Heart right ventricle (tissue), 16 donors: ENCODE measurements around the gene ACTR1B. TPM values are rescaled to one million over a fixed set of nuclear protein-coding genes. Genes with fewer than 3 reads are reported as not detected.
"Not testable (repeated sequence)": the region's sequence is repeated elsewhere in the genome, so short reads cannot be mapped to it uniquely, and the experiment has no call there.

Experiments used
- ATAC-seq, 8 donors: fragments of 200-7000 bp; cut with Tn5 transposase; one replicate each; pipeline ENCODE4 v1.9.1; 2020; ENCODE audit warnings: mild to moderate bottlenecking in 8 of 8, moderate library complexity in 8 of 8, moderate number of reproducible peaks in 1 of 8
- DNase-seq, 2 donors: peaks; one replicate each; pipeline ENCODE4 v3.0.0-alpha.2; 2020
- H3K27ac ChIP-seq, 10 donors: fragments of 200-600 bp; sonication (generic) in 2 of 10; one replicate each; pipeline versions ENCODE4 v1.5.0 to v1.8.0; 2020 to 2022; ENCODE audit warnings: mild to moderate bottlenecking in 3 of 10
- H3K27me3 ChIP-seq, 7 donors: fragments of 200-600 bp; one replicate each; pipeline ENCODE4 v1.8.0; 2021 to 2022; ENCODE audit warnings: mild to moderate bottlenecking in 2 of 7
- H3K36me3 ChIP-seq, 9 donors: fragments of 200-600 bp; sonication (generic) in 1 of 9; one replicate each; pipeline versions ENCODE4 v1.5.0 to v1.8.0; 2020 to 2022; ENCODE audit warnings: mild to moderate bottlenecking in 2 of 9
- H3K4me1 ChIP-seq, 9 donors: fragments of 200-600 bp; sonication (generic) in 1 of 9; one replicate each; pipeline versions ENCODE4 v1.5.0 to v1.8.0; 2020 to 2022; ENCODE audit warnings: mild to moderate bottlenecking in 4 of 9
- H3K4me3 ChIP-seq, 10 donors: fragments of 200-600 bp; sonication (generic) in 2 of 10; one replicate each; pipeline versions ENCODE4 v1.5.0 to v1.8.0; 2020 to 2022; ENCODE audit warnings: mild to moderate bottlenecking in 7 of 10, moderate library complexity in 2 of 10
- H3K9me3 ChIP-seq, 11 donors: fragments of 200-600 bp in 10 of 11; sonication (generic) in 2 of 11; one replicate each; pipeline versions ENCODE4 v1.5.0 to v1.8.0; 2013 to 2022; ENCODE audit warnings: mild to moderate bottlenecking in 2 of 11, control low read depth in 1 of 11, moderate library complexity in 1 of 11
- CTCF ChIP-seq, 9 donors: fragments of 200-600 bp; sonication (generic) in 2 of 9; IDR thresholded peaks; one replicate each; pipeline versions ENCODE4 v1.5.0 to v1.8.0; 2021 to 2022; ENCODE audit warnings: antibody characterized with exemption in 9 of 9, mild to moderate bottlenecking in 5 of 9, moderate library complexity in 1 of 9
- WGBS, 2 donors: extraction: QIAGEN DNeasy Blood & Tissue Kit; methylation state at CpG; one replicate each; pipeline ENCODE4 v1.1.7; 2013; ENCODE audit warnings: inconsistent platforms in 1 of 2; 5-methylcytosine and 5-hydroxymethylcytosine counted together
- intact Hi-C, 10 donors: fragments of 100-400 bp; cut with DNase I; formaldehyde crosslinking; loops; one replicate each; pipeline versions ENCODE4 v1.11.1 to v1.14.2; 2022
- polyA plus RNA-seq, 2 donors: library from polyadenylated mRNA; stranded (reverse); fragments of 200-250 nt; gene quantifications; one replicate each; pipeline ENCODE4 v1.2.3, GENCODE V29; 2013
- total RNA-seq, 10 donors: library from RNA; stranded (reverse); fragmentation: NEBNext Ultra II Directional in 3 of 10; extraction: Animal tissue kit (Norgen Biotek cat#: 25700) in 3 of 10; gene quantifications; one replicate each; pipeline versions ENCODE4 v1.2.1 to v1.2.4, GENCODE V29; 2021 to 2023
- donor health status: Arrhythmogenic right ventricular cardiomyopathy.
- donor health status: ischemic (EF 13 %, LVEDD 7.1; RV severe dilation, severe dysfunction).
- donor health status: healthy with polysubstance abuse.
- donor health status: DM: no; HTN: yes; CAD: no.
- donor health status: DM: no; HTN: no; CAD: no.
- donor health status: ischemic (EF 25% LVEDD 6.9; RV normal size, moderate dysfunction).
- donor health status: ischemic (EF 25% LVEDD 5.7; RV mildly dilated, moderate dysfunction).
- donor health status: healthy.
- donor health status: DM: yes; HTN: yes; CAD: no.
- donor health status: Ischemic cardiomyopathy.
- donor health status: ischemic (EF 35%, LVEDD 5.7; RV mildly dilated, moderate dysfunction).
- donor health status: nonischemic (EF 11% LVEDD 7.7; RV severe dilation, severe dysfunction).
- donor health status: DM: yes; HTN: yes; CAD: no.
- donor health status: PGD.
- donor health status: ischemic (EF 29% LVEDD 5.4; RV normal size, mild dysfunction).
- donor health status: nonischemic (EF 23%, LVEDD 6.1; RV moderate dilation, normal function).

ACTR1B gene
- total and polyA plus RNA-seq, 12 donors = 43.4 to 87.5 (median 71.4) TPM

- TF ChIP-seq CTCF (IDR thresholded peaks at IDR 0.05) = no peak
- WGBS, 2 donors = 90 to 93% methylated on average over 11 of the region's 11 CpGs
- DNase-seq (no peak), ATAC-seq (no peak)
- Histone ChIP-seq H3K27me3 (no peaks in the 10 kb centered on the region), H3K9me3 (peaks cover 0 to 3% (median 0%) of the 10 kb centered on the region in 11 donors), H3K36me3 (no peaks in the 10 kb centered on the region), H3K4me3 (no peak overlapping the region), H3K4me1 (no peaks in the 10 kb centered on the region), H3K27ac (no peak overlapping the region)
- intact Hi-C loops = no loop called here
Measured at GRCh38 chr2:97688062-97688827, 24.4 kb upstream of the ACTR1B start.

- H3K27me3 ChIP-seq, DNase-seq, H3K4me1 ChIP-seq, intact Hi-C loops, H3K9me3 ChIP-seq, ATAC-seq, H3K4me3 ChIP-seq, H3K36me3 ChIP-seq, H3K27ac ChIP-seq: not testable (repeated sequence)
- 93 to 96% methylated on average over 2 of the region's 3 CpGs for WGBS, 2 donors
Measured at GRCh38 chr2:97687235-97687634, 23.4 kb upstream of the ACTR1B start.

GRCh38 chr2:97678298-97678697 lies 14.5 kb upstream of the ACTR1B start:
- intact Hi-C loops = no loop called here
- 98 to 100% methylated on average over 1 of the region's 1 CpG for WGBS, 2 donors
- Histone ChIP-seq H3K27ac (no peak overlapping the region), H3K4me3 (no peak overlapping the region), H3K36me3 (no peaks in the 10 kb centered on the region), H3K4me1 (no peaks in the 10 kb centered on the region), H3K27me3 (no peaks in the 10 kb centered on the region), H3K9me3 (peaks cover 0 to 6% (median 0%) of the 10 kb centered on the region in 11 donors)
- DNase-seq = no peak
- ATAC-seq = no peak
- no peak for TF ChIP-seq CTCF (IDR thresholded peaks at IDR 0.05)

- Histone ChIP-seq H3K36me3 (no peaks in the 10 kb centered on the region), H3K27me3 (no peaks in the 10 kb centered on the region), H3K4me1 (no peaks in the 10 kb centered on the region), H3K27ac (no peak overlapping the region), H3K4me3 (no peak overlapping the region), H3K9me3 (peaks cover 0 to 6% (median 0%) of the 10 kb centered on the region in 11 donors)
- intact Hi-C loops = no loop called here
- DNase-seq (no peak), ATAC-seq (no peak)
- TF ChIP-seq CTCF (IDR thresholded peaks at IDR 0.05) = no peak
- 75 to 77% methylated on average over 2 of the region's 2 CpGs for WGBS, 2 donors
Measured at GRCh38 chr2:97677480-97677879, 13.6 kb upstream of the ACTR1B start.

GRCh38 chr2:97676620-97677019 lies 12.8 kb upstream of the ACTR1B start:
- ATAC-seq (no peak), DNase-seq (no peak)
- intact Hi-C loops = no loop called here
- no peaks in the 10 kb centered on the region for H3K4me1 ChIP-seq
- H3K27ac ChIP-seq = no peak overlapping the region
- TF ChIP-seq CTCF (IDR thresholded peaks at IDR 0.05) = no peak
- H3K36me3 ChIP-seq = no peaks in the 10 kb centered on the region
- WGBS, 2 donors = 98 to 100% methylated on average over 1 of the region's 1 CpG
- H3K9me3 ChIP-seq = peaks cover 0 to 6% (median 0%) of the 10 kb centered on the region in 11 donors
- no peak overlapping the region for H3K4me3 ChIP-seq
- no peaks in the 10 kb centered on the region for H3K27me3 ChIP-seq
